Prostate gland (tissue), 2 donors: ENCODE results near the gene ACCSL.

ENCODE experiments used
- POLR2A ChIP-seq: fragments of 450-650 bp; IDR thresholded peaks from one replicate; pipeline ENCODE4 v1.6.1; 2016; ENCODE audit warnings: antibody characterized with exemption, mild to moderate bottlenecking
- TF ChIP-seq, protein P1 (sequence below), 4 experiments: fragments of 200-600 bp in 2 of 4; fragments of 450-650 bp in 2 of 4; sonication (generic) in 2 of 4; IDR thresholded peaks; 1 replicate in 3 of 4; 2 replicates in 1 of 4; pipeline ENCODE4 v1.5.1; 2016 to 2019; ENCODE audit warnings: antibody characterized with exemption in 4 of 4, mild to moderate bottlenecking in 2 of 4, moderate library complexity in 2 of 4

- no peak for TF ChIP-seq POLR2A
- TF ChIP-seq, protein P1, sequence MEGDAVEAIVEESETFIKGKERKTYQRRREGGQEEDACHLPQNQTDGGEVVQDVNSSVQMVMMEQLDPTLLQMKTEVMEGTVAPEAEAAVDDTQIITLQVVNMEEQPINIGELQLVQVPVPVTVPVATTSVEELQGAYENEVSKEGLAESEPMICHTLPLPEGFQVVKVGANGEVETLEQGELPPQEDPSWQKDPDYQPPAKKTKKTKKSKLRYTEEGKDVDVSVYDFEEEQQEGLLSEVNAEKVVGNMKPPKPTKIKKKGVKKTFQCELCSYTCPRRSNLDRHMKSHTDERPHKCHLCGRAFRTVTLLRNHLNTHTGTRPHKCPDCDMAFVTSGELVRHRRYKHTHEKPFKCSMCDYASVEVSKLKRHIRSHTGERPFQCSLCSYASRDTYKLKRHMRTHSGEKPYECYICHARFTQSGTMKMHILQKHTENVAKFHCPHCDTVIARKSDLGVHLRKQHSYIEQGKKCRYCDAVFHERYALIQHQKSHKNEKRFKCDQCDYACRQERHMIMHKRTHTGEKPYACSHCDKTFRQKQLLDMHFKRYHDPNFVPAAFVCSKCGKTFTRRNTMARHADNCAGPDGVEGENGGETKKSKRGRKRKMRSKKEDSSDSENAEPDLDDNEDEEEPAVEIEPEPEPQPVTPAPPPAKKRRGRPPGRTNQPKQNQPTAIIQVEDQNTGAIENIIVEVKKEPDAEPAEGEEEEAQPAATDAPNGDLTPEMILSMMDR (IDR thresholded peaks at IDR 0.05) = no peak
Observed at GRCh38 chr11:44034639-44035038, 13.1 kb upstream of the ACCSL start.
